HG03342 (cell line): Measurements from ENCODE around the gene SDK2.

ENCODE experiments used
- ATAC-seq: cut with Tn5 transposase; IDR thresholded peaks from one replicate; pipeline ENCODE4 v1.9.1; 2021; ENCODE audit warnings: mild to moderate bottlenecking, moderate library complexity; ENCODE audit not compliant: unreplicated experiment

SDK2 gene

DNA sequence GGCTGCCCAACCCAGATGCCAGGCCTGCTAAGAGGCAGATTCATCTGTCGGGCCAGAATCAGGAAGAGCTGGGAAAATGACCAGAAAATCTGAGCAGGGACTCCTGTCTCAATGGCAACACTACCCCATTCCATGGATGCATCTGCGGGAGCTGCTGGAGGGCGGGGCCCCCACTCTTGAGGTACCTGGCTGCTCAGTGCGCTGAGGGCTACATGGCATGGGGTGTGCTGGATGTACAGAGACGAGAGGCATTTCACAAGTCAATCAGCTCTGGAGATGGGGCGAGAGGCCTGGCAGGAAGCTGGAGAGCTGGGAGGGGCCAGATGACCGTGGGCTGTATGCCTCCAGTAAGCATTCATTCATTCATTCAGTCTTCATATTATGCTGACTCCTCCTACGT lies 6.4 kb downstream of the SDK2 start:
- ATAC-seq = no peak

DNA sequence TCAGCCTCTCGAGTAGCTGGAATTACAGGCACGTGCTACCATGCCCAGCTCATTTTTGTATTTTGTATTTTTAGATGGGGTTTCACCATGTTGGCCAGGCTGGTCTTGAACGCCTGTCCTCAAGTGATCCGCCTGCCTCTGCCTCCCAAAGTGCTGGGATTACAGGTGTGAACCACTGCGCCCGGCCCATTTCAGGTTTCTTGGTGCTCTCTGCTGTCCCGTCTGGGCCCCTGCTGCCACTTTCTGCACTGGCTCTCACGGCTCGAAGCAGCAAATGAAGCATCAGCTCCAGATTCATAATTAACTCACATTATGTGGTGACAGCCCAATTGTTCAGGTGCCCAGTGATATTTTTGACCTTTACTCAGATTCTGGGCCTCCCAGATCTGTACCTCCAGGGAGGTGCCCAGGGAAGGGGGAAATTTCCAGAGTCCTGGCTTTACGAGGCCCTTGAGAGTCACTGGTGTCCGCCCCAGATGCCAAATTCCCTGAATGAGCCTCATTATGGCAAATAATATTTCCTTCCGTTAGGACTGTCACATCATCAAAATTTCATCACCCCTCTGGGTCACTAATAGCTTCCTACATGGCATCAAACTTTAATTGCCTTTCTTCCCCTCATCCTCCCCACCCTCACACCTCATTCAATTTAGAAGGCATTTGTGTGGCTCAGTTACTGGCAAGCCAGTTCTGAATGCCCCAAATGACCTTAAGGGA lies 9.0 kb downstream of the SDK2 start:
- no peak for ATAC-seq

DNA sequence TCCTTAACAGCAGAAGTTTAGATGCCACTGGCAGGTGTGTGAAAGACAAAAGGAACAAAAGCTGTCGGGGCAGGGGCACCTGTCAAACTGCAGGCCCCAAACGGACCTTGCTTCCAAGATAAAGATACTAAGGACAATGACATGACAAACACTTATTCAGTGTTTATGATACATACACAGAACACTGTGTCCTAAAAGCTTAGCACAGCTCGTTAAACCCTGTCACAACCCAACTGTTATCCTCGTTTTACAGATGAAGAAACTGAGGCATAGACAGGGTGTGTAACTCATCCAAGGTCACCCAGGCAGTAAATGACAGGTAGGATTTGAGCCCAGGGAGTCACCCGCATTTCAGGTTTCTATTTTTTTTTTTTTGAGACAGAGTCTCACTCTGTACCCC lies 9.6 kb downstream of the SDK2 start:
- ATAC-seq = no peak

DNA sequence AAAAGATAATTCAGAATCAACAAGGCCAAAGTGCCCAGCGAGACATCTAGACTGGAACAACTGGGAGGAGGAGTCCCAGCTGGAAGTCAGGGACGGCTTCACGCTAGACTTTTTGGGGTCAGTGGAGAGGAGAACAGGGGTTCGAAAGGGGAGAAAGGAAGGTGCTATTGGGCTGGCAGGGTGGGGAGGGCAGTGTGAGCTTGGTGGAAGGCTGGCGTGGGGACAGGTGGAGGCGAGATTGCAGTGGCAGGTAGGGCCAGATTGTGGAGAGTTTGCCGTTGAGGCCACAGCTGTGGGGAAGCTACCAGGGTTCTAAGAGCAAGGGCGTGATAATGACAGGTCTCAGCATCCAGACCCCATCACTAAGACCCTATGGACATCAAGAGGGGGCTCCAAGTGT lies 10.5 kb downstream of the SDK2 start:
- no peak for ATAC-seq

DNA sequence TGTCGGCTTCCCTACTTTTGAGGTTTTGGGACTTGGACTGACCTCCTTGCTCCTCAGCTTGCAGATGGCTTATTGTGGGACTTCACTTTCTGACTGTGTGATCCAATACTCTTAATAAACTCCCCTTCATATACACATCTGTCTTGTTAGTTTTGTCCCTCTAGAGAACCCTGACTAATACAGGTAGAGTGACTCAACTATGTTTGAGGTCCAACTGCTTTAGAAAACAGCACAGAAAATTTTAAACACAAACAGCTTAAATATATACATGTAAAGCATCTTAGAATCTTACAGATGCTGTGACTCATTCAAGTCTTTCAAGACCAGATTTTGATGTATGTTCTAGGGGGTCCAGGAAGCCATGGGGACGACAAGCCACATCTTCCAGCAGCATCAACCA lies 11.7 kb downstream of the SDK2 start:
- ATAC-seq = no peak

DNA sequence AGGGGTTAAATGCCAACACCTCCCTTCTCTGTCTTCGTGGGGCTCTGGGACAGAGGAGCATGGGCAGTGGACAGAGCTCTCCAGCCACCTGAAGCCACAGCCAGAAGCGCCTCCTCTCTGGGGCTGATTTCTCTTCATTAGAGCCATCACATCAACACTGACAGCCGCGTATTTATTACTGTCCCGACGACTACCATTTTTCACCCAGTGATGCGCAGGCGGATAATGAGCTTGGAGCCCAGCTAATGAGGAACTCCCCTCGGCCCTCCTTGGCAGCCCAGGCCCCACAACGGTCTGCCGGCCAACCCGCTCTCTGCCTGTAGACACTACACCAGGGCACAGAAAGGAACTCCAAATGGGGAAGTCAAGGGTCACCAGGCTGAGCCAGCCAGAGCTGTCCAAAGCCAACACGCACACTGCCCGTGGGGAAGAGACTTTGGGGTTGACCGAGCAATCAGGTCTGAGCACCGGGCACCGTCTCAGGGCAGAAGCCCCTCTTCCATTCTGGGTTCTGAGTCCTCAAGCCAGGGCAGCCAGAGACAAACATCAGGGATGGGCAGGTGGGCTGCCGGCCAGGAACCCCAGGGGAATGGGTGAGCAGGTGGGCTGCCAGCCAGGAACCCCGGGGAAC lies 13.2 kb downstream of the SDK2 start:
- no peak for ATAC-seq

DNA sequence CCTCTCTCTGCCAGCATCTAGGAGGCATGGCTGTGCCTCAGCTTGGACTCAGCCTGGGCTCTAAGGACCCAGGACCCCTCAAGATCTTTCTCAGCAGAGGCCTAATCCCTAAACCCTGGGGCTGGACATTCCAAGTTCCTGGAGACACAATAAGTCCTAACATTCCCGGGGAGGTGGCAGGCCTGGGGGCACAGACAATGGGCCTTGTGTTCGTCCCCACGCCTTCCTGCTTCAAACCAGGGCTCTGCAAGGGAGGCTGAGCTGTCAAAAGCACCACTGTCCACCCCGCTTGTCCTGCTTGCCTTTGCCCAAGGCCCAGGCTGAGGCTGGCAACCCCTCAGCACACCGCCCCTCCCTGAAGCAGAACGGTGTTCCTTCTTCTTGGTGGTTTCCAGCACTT lies 13.7 kb downstream of the SDK2 start:
- no peak for ATAC-seq

DNA sequence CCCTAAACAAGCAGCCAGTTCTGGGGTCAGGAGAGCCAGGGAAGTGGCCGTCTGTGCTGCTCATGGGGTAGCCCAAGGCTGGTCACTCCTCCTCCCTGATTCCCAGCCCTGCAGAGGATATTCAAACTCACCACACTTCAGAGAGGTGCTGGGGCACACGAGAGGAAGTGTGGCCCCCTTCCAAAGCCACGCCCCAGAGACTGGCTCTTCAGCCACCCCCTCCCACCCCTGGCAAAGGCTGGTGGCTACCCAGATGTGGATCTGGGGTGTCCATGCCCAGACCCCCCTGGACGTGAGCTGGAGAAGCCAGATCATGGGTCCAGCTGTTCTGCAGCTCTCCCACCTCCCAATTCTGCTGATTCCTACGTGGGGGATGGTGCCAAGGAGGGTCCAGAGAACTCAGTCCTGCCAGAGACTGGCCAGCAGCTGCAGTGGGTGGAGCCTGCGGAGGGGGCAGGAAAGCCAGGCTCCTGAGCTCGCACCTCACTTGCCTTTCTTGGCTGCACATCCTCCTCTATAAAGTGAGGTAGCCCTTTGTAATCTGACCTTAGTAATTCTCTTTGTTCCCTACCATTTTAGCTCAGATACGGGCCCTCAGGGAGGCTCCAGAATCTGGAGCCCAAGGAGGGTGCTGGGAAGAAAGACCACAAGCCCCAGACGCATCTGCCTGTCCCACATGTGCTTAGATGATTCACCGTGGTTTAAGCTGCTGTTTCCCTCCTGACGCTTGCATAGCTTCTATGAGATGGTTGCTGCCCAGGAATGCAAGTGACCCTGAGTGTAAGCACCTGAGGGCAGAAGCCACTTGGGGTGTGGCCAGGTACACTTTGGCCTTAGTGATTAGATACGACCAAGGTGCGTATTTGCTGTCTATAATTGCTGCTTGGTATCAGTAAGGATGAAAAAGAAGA lies 15.3 kb downstream of the SDK2 start:
- ATAC-seq = no peak

DNA sequence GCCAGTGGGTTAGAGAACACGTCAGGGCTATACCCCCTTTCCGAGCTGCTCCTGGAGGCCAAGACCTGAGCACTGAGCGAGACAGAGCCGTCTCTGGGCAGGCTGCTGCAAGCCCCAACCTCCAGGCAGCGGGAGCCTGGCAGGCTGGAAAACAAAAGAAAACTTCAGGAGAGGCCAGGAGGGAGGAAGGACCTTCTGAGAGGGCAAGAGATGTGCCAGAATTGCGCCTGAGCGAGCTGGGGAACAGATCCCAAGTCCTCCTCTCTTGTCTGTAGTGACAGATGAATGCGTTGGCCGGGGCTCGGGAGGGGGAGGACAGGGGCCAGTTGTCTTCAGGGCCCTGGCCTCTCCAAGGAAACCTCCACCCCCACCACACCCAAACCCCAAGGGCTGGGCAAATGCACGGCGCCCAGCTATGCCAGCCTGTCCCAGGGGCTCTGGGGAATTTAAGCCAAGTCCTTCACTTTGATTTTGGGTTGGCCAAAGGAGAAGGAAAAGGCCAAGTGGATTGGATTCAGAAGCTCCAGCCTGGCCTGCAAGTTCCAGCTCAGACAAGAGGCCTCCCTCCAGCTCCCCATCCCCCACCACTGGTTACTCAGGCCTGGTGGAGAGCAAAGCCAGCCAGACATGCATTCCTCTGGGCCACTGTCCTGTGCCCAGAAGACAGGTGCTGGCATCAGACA lies 18.1 kb downstream of the SDK2 start:
- ATAC-seq = no peak

DNA sequence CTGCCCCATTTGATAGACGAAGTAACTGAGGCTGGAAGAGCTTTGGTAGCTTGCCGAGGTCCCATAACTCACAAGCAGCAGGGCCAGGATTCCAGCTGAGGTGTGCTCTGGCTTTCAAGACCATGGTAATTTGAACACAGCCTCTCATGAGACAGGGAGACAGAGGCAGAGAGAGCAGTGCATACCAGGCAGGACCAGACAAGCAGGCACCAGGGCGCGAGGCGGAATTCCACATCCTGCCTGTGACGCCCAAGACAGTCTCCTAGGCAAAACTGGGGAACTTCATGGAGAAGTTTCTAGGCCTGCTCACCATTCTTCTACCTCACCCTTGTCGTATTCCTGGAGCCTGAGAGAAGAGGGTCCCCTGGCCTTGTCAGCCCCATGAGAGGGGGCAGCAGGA lies 19.2 kb downstream of the SDK2 start:
- no peak for ATAC-seq

DNA sequence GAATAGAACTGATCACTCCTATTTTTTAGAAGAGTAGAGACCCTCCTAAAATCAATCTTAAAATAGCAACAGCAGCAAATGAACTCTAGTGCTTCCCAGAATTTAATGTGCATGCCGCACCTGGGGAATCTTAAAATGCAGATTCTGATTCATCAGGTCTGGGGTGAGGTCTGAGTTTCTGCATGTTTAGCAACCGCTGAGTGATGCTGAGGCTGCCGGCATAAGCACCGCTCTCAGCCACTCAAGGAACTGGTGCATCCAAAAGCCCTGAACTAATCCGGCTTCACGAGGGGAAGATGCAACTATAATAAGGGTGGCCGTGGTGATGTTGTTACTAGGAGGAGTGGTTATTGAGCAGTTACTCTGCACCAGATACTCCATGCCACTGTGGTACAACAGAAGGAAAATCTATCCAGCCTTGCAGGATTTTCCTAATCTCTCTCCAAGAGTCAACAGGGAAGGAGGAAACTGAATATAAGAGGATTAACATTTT lies 19.7 kb downstream of the SDK2 start:
- ATAC-seq = no peak

DNA sequence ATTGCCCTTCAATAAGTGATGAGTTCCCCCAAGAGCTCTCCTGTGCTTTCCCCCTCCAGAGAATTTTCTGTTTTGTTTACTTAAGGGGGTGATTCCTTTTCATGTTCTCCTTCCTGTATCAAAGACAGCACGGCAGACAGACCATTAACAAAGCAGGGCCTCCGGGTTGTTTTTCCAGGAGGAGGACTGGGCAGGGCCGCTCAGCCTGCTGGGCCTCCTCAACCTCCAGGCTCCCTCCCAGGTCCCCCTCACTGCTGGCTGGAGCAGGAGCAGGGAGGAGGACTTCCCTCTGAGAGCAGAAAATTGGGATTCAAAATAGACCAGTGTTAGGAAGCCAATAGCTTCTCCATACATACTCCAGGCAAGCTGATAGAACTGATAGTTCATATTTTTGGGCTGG lies 20.4 kb downstream of the SDK2 start:
- no peak for ATAC-seq

DNA sequence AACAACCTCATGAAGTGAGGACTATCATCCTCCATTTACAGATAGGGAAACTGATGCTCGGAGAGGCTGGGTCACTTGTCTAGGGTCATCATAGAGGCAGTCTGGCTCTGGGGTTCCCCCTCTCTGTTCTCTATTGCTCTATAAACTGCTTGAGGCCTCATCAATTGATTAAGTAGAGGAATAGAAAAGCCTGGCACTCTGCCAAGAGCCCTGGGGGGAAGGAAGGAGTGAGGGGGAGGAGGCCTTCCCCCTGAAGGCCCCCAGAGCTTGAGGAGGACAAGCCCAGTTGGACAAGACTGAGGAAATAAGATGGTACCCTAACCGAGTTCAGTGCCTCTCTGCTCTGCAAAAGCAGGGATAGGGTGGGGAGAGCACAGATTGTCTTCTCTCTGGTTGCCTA lies 21.0 kb downstream of the SDK2 start:
- no peak for ATAC-seq

DNA sequence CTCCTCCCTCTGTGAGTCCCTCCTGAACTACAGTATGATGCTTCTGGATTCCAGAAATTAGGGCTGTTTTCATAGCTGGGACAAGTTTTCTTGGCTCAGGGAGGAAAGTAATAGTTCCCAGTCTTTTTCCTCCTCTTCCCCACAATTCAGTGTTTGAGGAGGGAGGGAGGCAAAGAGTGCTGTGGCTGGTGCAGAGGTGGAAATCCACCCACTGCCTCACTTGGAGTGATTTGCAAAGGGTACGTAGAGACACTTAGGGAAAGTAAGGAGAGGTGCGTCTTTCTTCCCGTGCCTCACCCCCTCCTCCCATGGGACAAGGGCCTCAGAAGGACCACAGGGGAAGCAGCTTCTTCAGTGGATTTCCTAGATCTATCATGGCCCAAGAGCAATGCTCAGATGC lies 21.9 kb downstream of the SDK2 start:
- no peak for ATAC-seq

DNA sequence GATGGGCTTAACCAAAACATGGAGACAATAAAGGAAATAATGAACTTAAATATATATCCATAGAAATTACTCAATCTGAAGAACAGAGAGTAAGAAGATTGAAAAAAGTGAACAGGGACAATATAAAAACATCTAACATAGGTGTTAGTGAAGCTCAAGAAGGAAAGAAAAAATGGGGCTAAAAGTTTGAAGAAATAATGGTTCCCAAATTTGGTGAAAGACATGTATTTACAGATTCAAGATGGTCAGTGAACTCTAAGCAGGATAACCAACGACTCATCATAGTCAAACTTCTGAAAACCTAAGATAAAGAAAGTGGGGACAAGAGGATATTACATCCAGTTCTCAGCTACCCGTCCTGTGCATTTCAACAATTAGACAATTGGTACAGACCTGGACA lies 22.6 kb downstream of the SDK2 start:
- no peak for ATAC-seq

DNA sequence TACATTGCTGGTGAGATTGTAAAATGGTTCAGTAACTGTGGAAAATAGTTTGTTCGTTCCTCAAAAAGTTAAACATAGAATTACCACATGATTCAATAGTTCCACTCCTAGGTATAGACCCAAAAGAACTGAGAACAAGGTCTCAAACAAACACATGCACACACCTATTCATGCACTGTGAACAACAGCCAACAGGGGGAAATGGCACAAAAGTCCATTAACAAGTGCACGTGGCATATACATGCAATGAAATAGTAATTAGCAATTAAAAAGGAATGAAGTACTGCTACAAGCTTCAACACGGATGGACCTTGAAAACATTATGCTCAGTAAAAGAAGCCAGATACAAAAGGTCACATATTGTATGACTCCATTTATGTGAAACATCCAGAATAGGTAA lies 23.8 kb downstream of the SDK2 start:
- ATAC-seq = no peak

DNA sequence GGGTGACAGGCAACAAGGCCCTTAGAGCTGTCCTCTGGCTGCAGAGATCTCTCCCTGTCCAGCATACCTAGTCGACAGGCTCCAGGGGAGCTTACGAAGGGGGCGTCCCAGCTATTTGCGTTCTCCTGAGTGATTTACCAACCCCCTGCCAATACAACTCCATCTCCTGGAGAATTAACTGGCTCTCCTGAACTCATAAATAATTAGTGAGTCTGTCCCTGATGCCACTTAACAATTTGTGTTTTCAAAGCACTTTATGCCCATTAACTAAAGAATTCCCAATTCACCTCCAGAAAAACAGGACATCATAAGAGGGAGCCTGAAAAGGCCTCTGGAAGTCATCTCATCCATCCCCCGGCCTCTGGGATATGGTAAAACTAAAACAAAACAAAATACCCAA lies 26.7 kb downstream of the SDK2 start:
- ATAC-seq = no peak

DNA sequence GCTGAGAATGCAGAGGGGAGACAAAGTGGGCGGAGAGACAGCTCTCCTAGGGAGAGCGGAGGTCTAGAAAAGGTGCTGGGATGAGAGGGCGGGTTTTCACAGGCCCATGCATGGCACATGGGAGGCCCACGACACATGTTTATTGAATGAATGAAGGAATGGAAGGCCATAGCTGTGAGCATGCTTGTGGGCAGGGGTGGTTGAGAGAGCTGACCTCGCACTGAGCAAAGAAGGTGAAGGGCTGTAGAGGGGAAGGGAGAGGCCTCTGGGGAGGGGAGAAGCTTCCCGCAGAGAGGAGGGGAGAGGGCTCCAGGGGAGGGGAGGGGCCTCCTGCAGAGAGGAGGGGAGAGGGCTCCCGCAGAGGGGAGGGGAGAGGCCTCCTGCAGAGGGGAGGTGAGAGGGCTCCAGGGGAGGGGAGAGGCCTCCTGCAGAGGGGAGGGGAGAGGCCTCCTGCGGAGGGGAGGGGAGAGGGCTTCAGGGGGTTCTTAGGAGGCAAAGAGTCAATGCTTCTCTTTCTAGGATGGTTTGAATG lies 27.3 kb downstream of the SDK2 start:
- no peak for ATAC-seq

DNA sequence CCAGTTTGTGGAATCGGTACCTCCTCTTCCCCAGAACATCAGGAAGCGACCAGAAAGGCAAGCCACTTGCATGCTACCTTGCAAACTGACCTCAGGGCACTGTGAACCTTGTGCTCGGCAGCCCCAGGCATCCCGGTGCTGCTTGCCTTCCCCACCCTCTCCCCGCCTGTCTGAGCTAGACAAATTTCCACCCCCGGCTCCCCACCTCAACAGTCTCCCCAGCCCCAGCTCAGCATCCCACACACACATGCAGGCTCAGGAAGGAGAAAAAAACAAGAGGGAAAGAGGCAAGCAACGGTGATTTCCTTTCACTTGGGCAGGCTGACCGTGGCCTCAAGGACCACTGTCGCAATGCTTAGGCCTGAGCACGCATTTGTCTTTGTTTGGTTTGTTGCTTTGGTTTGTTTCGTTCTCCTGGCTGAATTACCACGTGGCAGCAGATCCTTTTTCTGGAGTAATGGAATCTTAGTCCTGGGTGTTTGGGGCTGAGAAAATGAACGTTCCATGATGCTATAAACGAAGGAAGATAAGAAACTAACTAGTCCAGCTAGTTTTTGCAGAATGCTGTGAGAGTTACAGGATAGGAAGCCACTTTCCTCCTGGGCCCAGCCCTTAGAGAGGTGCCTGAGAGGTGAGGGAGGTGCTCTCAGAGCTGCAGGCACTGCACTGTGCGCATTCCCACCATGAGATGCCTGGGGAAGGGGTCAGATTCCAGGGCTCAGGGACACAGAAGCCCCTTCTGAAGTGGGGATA lies 27.9 kb downstream of the SDK2 start:
- no peak for ATAC-seq

DNA sequence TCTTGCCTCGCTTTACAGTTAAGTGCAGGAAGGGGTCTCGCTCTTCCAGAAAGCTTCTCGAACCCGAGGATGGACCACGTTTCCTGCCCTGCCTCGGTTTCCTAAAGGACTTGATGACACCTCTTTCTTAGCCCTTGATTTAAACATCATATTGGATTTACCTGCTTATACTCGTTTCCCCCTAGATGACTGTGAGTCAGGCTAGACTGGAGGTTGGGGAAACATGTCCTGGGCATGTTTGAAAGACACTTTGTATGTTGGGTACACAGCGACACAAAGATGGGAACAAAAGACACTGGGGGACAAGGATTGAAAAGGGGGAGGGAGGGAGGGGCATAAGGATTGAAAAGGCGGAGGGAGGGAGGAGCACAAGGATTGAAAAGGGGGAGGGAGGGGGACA lies 30.0 kb downstream of the SDK2 start:
- no peak for ATAC-seq
